B cell (primary cell): ENCODE measurements around the gene RALBP1. TPM values are rescaled to one million over a fixed set of nuclear protein-coding genes. Genes with fewer than 3 reads are reported as not detected.

Source experiments
- ATAC-seq: fragments of 200-7000 bp; cut with Tn5 transposase; one replicate; pipeline ENCODE4 v1.10.0; 2021; ENCODE audit warnings: low read depth, mild to moderate bottlenecking, moderate number of reproducible peaks, moderate library complexity
- CTCF ChIA-PET: fragments of 350-600 bp; sonication (Branson Sonifier 250); formaldehyde crosslinking; loops from one replicate; lab custom pipeline; 2021; ENCODE audit warnings: antibody characterized with exemption, inconsistent platforms; lab: Charles Lee
- POLR2A ChIA-PET: fragments of 350-600 bp; sonication (Branson Sonifier 250); formaldehyde crosslinking; loops from one replicate; lab custom pipeline; 2021; ENCODE audit warnings: antibody characterized with exemption; lab: Charles Lee
- DNase-seq: peaks from one replicate; pipeline ENCODE4 v3.0.0; 2013
- H2AFZ ChIP-seq: 2 replicates; pipeline ENCODE4 v1.6.1; 2012; ENCODE audit warnings: mild to moderate bottlenecking, low read depth, low read length; ENCODE audit not compliant: insufficient read depth, poor library complexity, severe bottlenecking
- H3K27ac ChIP-seq, 2 donors: 1 replicate in 1 of 2; 2 replicates in 1 of 2; pipeline ENCODE4 v1.5.1; 2012 to 2013; ENCODE audit warnings: low read length in 2 of 2, mild to moderate bottlenecking in 2 of 2, moderate library complexity in 1 of 2
- H3K27me3 ChIP-seq, 4 experiments: fragments of 200-600 bp in 1 of 4; sonication (generic) in 1 of 4; replicated peaks in 1 of 4; 1 replicate in 2 of 4; 2 replicates in 2 of 4; pipeline versions ENCODE4 v1.6.1 to v1.7.0; 2013 to 2016; ENCODE audit warnings: low read length in 3 of 4, mild to moderate bottlenecking in 2 of 4, mixed read lengths in 1 of 4, moderate library complexity in 1 of 4; ENCODE audit not compliant: insufficient read depth in 4 of 4, control insufficient read depth in 3 of 4; ENCODE audit errors: control extremely low read depth in 1 of 4
- H3K36me3 ChIP-seq, 2 experiments: replicated peaks in 1 of 2; 1 replicate in 1 of 2; 2 replicates in 1 of 2; pipeline versions ENCODE4 v1.6.1 to v1.7.1; 2013; ENCODE audit warnings: low read length in 1 of 2; ENCODE audit not compliant: insufficient read depth in 2 of 2, control insufficient read depth in 1 of 2; ENCODE audit errors: control extremely low read depth in 1 of 2, extremely low read depth in 1 of 2
- H3K4me1 ChIP-seq, 2 donors: fragments of 200-600 bp in 1 of 2; sonication (generic) in 1 of 2; 1 replicate in 1 of 2; 2 replicates in 1 of 2; pipeline versions ENCODE4 v1.5.1 to v1.6.1; 2013 to 2017; ENCODE audit warnings: low read length in 2 of 2; ENCODE audit not compliant: control insufficient read depth in 2 of 2, insufficient read depth in 2 of 2
- H3K4me2 ChIP-seq: replicated peaks from 2 replicates; pipeline ENCODE3; 2012; ENCODE audit warnings: mild to moderate bottlenecking, low read depth, low read length; ENCODE audit not compliant: poor library complexity, severe bottlenecking
- H3K4me3 ChIP-seq, 5 experiments: fragments of 200-600 bp in 1 of 5; sonication (generic) in 1 of 5; 1 replicate in 3 of 5; 2 replicates in 2 of 5; pipeline versions ENCODE4 v1.5.1 to v1.7.0; 2011 to 2016; ENCODE audit warnings: low read length in 4 of 5, mild to moderate bottlenecking in 4 of 5, low read depth in 2 of 5, control low read depth in 1 of 5, moderate library complexity in 1 of 5; ENCODE audit not compliant: insufficient read depth in 1 of 5; ENCODE audit errors: control extremely low read depth in 1 of 5, extremely low read depth in 1 of 5
- H3K79me2 ChIP-seq: fragments of 200-600 bp; sonication (generic); one replicate; pipeline ENCODE4 v1.6.0; 2016; ENCODE audit warnings: low read length; ENCODE audit not compliant: control insufficient read depth, insufficient read depth
- H3K9ac ChIP-seq: fragments of 200-600 bp; sonication (generic); 2 replicates; pipeline ENCODE4 v1.6.1; 2017; ENCODE audit warnings: mild to moderate bottlenecking, low read length, moderate library complexity
- H3K9me3 ChIP-seq, 3 donors: one replicate each; pipeline versions ENCODE4 v1.6.1 to v1.7.1; 2013; ENCODE audit warnings: low read length in 2 of 3; ENCODE audit not compliant: control insufficient read depth in 2 of 3, insufficient read depth in 1 of 3; ENCODE audit errors: control extremely low read depth in 1 of 3
- H4K20me1 ChIP-seq: 2 replicates; pipeline ENCODE4 v1.6.0; 2012; ENCODE audit warnings: mild to moderate bottlenecking, low read length; ENCODE audit not compliant: insufficient read depth, control insufficient read depth, poor library complexity, severe bottlenecking
- H3K27ac Mint-ChIP-seq: one replicate; pipeline ENCODE4 v1.8.0; 2021; ENCODE audit warnings: mixed read lengths
- H3K27me3 Mint-ChIP-seq: one replicate; pipeline ENCODE4 v1.8.0; 2021; ENCODE audit warnings: mixed read lengths
- H3K4me1 Mint-ChIP-seq: one replicate; pipeline ENCODE4 v1.8.0; 2021; ENCODE audit warnings: mixed read lengths
- H3K4me3 Mint-ChIP-seq: one replicate; pipeline ENCODE4 v1.8.0; 2021; ENCODE audit warnings: mixed read lengths
- H3K9me3 Mint-ChIP-seq: one replicate; pipeline ENCODE4 v1.8.0; 2022; ENCODE audit warnings: mixed read lengths; ENCODE audit not compliant: insufficient read depth
- EZH2 ChIP-seq: IDR thresholded peaks from 2 replicates; pipeline ENCODE4 v1.6.1; 2012; ENCODE audit warnings: borderline replicate concordance, low read depth, mild to moderate bottlenecking, moderate library complexity, low read length; ENCODE audit not compliant: insufficient read depth, poor library complexity, severe bottlenecking
- WGBS: methylation state at CpG from one replicate; pipeline ENCODE4 v1.1.5; 2013; ENCODE audit warnings: missing lambda C conversion rate; ENCODE audit not compliant: insufficient coverage; 5-methylcytosine and 5-hydroxymethylcytosine counted together
- intact Hi-C: fragments of 100-400 bp; cut with micrococcal nuclease; formaldehyde crosslinking; loops from one replicate; pipeline ENCODE4 v1.10.0; 2022
- polyA plus RNA-seq: library from polyadenylated mRNA; depleted of rRNA; stranded (reverse); fragments of >200 nt; gene quantifications from 2 replicates; pipeline ENCODE4 v1.2.3, GENCODE V29; 2012
- total RNA-seq, 2 donors: library from RNA; stranded (reverse); fragments of 120-200 nt in 1 of 2; gene quantifications; 1 replicate in 1 of 2; 2 replicates in 1 of 2; pipeline versions ENCODE4 v1.2.3 to v1.2.4, GENCODE V29; 2013 to 2022
- TF ChIP-seq, protein P1 (sequence below): fragments of 200-600 bp; IDR thresholded peaks from one replicate; pipeline ENCODE4 v1.8.0; 2022; ENCODE audit warnings: antibody characterized with exemption, mild to moderate bottlenecking

Gene RALBP1
- total and polyA plus RNA-seq, 2 donors (not counting 1 experiment from before 2014, with no cell fraction given): 14.9 to 38.0 TPM

- Mint-ChIP-seq H3K4me1 (peaks cover 12% of the 10 kb centered on the region), H3K27me3 (no peaks in the 10 kb centered on the region), H3K9me3 (no peaks in the 10 kb centered on the region), H3K4me3 (no peak overlapping the region), H3K27ac (no peak overlapping the region)
- TF ChIP-seq EZH2: no peak
- TF ChIP-seq, protein P1, sequence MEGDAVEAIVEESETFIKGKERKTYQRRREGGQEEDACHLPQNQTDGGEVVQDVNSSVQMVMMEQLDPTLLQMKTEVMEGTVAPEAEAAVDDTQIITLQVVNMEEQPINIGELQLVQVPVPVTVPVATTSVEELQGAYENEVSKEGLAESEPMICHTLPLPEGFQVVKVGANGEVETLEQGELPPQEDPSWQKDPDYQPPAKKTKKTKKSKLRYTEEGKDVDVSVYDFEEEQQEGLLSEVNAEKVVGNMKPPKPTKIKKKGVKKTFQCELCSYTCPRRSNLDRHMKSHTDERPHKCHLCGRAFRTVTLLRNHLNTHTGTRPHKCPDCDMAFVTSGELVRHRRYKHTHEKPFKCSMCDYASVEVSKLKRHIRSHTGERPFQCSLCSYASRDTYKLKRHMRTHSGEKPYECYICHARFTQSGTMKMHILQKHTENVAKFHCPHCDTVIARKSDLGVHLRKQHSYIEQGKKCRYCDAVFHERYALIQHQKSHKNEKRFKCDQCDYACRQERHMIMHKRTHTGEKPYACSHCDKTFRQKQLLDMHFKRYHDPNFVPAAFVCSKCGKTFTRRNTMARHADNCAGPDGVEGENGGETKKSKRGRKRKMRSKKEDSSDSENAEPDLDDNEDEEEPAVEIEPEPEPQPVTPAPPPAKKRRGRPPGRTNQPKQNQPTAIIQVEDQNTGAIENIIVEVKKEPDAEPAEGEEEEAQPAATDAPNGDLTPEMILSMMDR: no peak
- no peak for DNase-seq
- Histone ChIP-seq H2AFZ (no peak overlapping the region), H3K4me3 (no peak overlapping the region), H3K9ac (no peak overlapping the region), H3K9me3 (peaks cover 0 to 7% (median 2%) of the 10 kb centered on the region in 3 donors), H3K27me3 (no peaks in the 10 kb centered on the region), H3K4me2 (no peak overlapping the region), H3K79me2 (no peaks in the 10 kb centered on the region), H3K36me3 (no peaks in the 10 kb centered on the region), H3K27ac (no peak overlapping the region), H4K20me1 (no peaks in the 10 kb centered on the region), H3K4me1 (peaks cover 5 to 14% of the 10 kb centered on the region in 2 donors)
- intact Hi-C loops: no loop called here
- WGBS: 96% methylated on average over 13 of the region's 17 CpGs
- no peak for ATAC-seq
- ChIA-PET POLR2A (interaction anchor here (0.7 kb wide), 1 partner anchor 25 kb away, joined by 3 read pairs; no protein-coding TSS in a partner anchor), CTCF (no interaction called here)
Measured at GRCh38 chr18:9435041-9435440, 40.3 kb upstream of the RALBP1 start.

- H3K27ac Mint-ChIP-seq: no peak overlapping the region
- WGBS: 67% methylated on average over 1 of the region's 5 CpGs
- Histone ChIP-seq H4K20me1 (no peaks in the 10 kb centered on the region), H2AFZ (no peak overlapping the region), H3K27ac (no peak overlapping the region), H3K4me3 (no peak overlapping the region), H3K27me3 (no peaks in the 10 kb centered on the region), H3K9me3 (peaks cover 0 to 7% (median 0%) of the 10 kb centered on the region in 3 donors), H3K79me2 (no peaks in the 10 kb centered on the region), H3K4me1 (peaks cover 5 to 14% of the 10 kb centered on the region in 2 donors), H3K4me2 (no peak overlapping the region), H3K36me3 (no peaks in the 10 kb centered on the region), H3K9ac (no peak overlapping the region)
- ChIA-PET POLR2A (no interaction called here), CTCF (interaction anchor here (0.7 kb wide), 1 partner anchor 81 kb away, joined by 3 read pairs; no protein-coding TSS in a partner anchor)
- no peak overlapping the region for H3K4me3 Mint-ChIP-seq
- peaks cover 15% of the 10 kb centered on the region for H3K4me1 Mint-ChIP-seq
- no peaks in the 10 kb centered on the region for H3K27me3 Mint-ChIP-seq
- no peak for ATAC-seq
- intact Hi-C loops: no loop called here
- no peaks in the 10 kb centered on the region for H3K9me3 Mint-ChIP-seq
- TF ChIP-seq EZH2: no peak
- TF ChIP-seq, protein P1: no peak
- DNase-seq: no peak
Measured at GRCh38 chr18:9436206-9436929, 38.9 kb upstream of the RALBP1 start.
